ENCODE data around the gene IMPA2. TPM values are rescaled to one million over a fixed set of nuclear protein-coding genes. Genes with fewer than 3 reads are reported as not detected.
"Not testable (repeated sequence)": the region's sequence is repeated elsewhere in the genome, so short reads cannot be mapped to it uniquely, and the experiment has no call there.

IMPA2 gene
- total and polyA plus RNA-seq, 10 of the 15 experiments (the other 5 are each of a cell fraction or from before 2014, with no cell fraction given), result 0.24 to 21.0 (median 11.4) TPM

DNA sequence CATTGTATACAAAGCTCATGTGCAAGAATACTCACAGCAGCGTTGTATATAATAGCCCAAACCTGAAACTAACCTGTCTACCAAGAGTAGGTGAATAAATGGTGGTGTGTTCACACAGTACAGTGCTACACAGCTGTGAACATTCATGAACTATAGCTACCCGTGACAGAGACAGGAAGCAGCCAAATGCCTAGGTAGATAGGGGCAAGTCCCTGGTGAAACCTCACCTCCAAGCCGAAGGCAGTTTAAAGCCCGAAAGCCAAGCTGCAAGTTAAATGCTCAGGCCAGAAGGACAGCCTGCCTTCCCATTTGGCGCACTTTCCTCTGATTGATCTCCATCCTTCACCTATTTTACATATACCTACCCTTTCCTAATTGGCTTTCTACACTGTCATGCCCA, 36.5 kb upstream of the IMPA2 start (continued):
- TF ChIP-seq RELA (IDR thresholded peaks at IDR 0.05; ENCODE audit: borderline replicate concordance, partially characterized antibody), result no peak
- TF ChIP-seq TCF12 (IDR thresholded peaks at IDR 0.05; ENCODE audit: low read depth, low read length), result no peak
- no peak for TF ChIP-seq PML (IDR thresholded peaks at IDR 0.05; ENCODE audit: low read length)
- no peak for TF ChIP-seq JUNB (IDR thresholded peaks at IDR 0.05)
- TF ChIP-seq, protein P1, sequence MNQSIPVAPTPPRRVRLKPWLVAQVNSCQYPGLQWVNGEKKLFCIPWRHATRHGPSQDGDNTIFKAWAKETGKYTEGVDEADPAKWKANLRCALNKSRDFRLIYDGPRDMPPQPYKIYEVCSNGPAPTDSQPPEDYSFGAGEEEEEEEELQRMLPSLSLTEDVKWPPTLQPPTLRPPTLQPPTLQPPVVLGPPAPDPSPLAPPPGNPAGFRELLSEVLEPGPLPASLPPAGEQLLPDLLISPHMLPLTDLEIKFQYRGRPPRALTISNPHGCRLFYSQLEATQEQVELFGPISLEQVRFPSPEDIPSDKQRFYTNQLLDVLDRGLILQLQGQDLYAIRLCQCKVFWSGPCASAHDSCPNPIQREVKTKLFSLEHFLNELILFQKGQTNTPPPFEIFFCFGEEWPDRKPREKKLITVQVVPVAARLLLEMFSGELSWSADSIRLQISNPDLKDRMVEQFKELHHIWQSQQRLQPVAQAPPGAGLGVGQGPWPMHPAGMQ (IDR thresholded peaks at IDR 0.05; ENCODE audit: borderline replicate concordance), result no peak

DNA sequence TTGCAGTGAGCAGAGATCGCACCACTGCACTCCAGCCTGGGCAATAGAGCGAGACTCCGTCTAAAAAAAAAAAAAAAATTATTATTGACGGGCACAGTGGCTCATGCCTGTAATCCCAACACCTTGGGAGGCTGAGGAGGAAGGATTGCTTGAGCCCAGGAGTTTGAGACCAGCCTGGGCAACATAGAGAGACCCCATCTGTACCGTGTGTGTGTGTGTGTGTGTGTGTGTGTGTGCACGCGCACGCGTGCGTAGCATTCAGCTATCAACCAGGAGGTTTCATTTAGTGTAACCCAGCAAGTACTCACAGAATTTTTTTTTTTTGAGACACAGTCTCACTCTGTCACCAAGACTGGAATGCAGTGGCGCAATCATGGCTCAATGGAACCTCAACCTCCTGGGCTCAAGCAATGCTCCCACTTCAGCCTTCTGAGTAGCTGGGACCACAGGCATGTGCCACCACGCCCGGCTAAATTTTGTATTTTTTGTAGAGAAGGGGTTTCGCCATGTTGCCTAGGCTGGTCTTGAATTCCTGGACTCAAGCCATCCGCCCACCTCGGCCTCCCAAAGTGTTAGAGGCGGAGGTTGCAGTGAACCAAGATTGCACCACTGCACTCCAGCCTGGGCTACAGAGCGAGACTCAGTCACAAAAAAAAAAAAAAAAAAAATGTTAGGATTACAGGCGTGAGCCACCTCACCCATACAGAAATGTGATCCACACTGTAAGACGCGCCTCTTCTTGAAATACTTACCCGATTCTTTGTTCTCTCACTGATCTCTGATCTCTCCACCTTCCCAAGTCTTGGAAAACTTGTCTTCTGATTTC, 35.3 kb upstream of the IMPA2 start:
- intact Hi-C loops (cut with micrococcal nuclease; ENCODE audit: unreplicated experiment); H4K20me1 ChIP-seq (ENCODE audit: control insufficient read depth, insufficient read depth); FAIRE-seq; ATAC-seq; POLR2A ChIA-PET; H3K4me1 ChIP-seq (ENCODE audit: control insufficient read depth, insufficient read depth, low read length); H3K4me3 ChIP-seq; H3K36me3 ChIP-seq (ENCODE audit: control insufficient read depth in 2 of 2, insufficient read depth in 2 of 2, low read length in 1 of 2); H3K27ac ChIP-seq (ENCODE audit: control insufficient read depth, insufficient read depth); DNase-seq (ENCODE audit: low read depth, low spot score); in situ Hi-C loops (cut with MboI); H3K79me2 ChIP-seq (ENCODE audit: control insufficient read depth, insufficient read depth, low read length); BruUV-seq (replicated peaks); H3K9me3 ChIP-seq (replicated peaks; ENCODE audit: control insufficient read depth, insufficient read depth, low read length); H3K27me3 ChIP-seq (replicated peaks in 1 of 2; ENCODE audit: control insufficient read depth in 2 of 2, insufficient read depth in 2 of 2, low read length in 1 of 2); H3K9ac ChIP-seq (ENCODE audit: control insufficient read depth, insufficient read depth, low read length): not testable (repeated sequence)
- Histone ChIP-seq H3K4me2 (ENCODE audit: control insufficient read depth, insufficient read depth) (peak overlapping the region; percentile 84; the same call in 1 of the 2 replicates), H2AFZ (ENCODE audit: control insufficient read depth, low read depth, low read length) (peak overlapping the region; percentile 63; the same call in 1 of the 2 replicates)
- ChIA-PET RAD21 (ENCODE audit: unreplicated experiment) (interaction anchor here (1.1 kb wide), 2 partner anchors 7 to 9 kb away, joined by 3 read pairs; no protein-coding TSS in a partner anchor), SMC1A (ENCODE audit: uncharacterized antibody, unreplicated experiment) (interaction anchor here (0.5 to 1.1 kb wide), 5 partner anchors 8 to 80 kb away, joined by 3 to 5 read pairs (median 3); no protein-coding TSS in a partner anchor), CTCF (interaction anchor here (0.9 to 1.9 kb wide), 3 partner anchors 8 to 94 kb away, joined by 3 to 18 read pairs (median 6); no protein-coding TSS in a partner anchor)
- WGBS (ENCODE audit: insufficient coverage, insufficient replicate concordance, low lambda C conversion rate, missing lambda C conversion rate), result 98% methylated on average over 18 of the region's 22 CpGs

Data from GM12878 (cell line).